ENCODE results near the gene NOL9.

GRCh38 chr1:6582370-6582769 is 28.1 kb upstream of the NOL9 start:
- TF ChIP-seq JUNB (IDR thresholded peaks at IDR 0.05) (no peak), TCF7 (IDR thresholded peaks at IDR 0.05; ENCODE audit: borderline replicate concordance) (no peak), CTCF (IDR thresholded peaks at IDR 0.05 in 2 of 3, conservative IDR thresholded peaks at IDR 0.05 in 1 of 3; ENCODE audit: control insufficient read depth in 2 of 3, extremely low read depth in 1 of 3, insufficient read depth in 1 of 3, low read depth in 3 of 3, low read length in 3 of 3) (no peak), RAD21 (IDR thresholded peaks at IDR 0.05; ENCODE audit: insufficient read depth, low read depth, low read length) (no peak), EP300 (IDR thresholded peaks at IDR 0.05; ENCODE audit: borderline replicate concordance in 1 of 2, control insufficient read depth in 1 of 2, low read depth in 2 of 2, low read length in 2 of 2) (no peak), NR2C1 (IDR thresholded peaks at IDR 0.05) (no peak), NFIC (IDR thresholded peaks at IDR 0.05; ENCODE audit: low read depth, low read length) (no peak), SIN3A (IDR thresholded peaks at IDR 0.05; ENCODE audit: low read depth, low read length) (peak; percentile 77; the same call in 1 of the 2 replicates), PAX5 (IDR thresholded peaks at IDR 0.05; ENCODE audit: borderline replicate concordance, low read depth, low read length) (no peak), NKRF (conservative IDR thresholded peaks at IDR 0.05) (peak; percentile 53; the same call in 1 of the 2 replicates), USF2 (IDR thresholded peaks at IDR 0.05; ENCODE audit: borderline replicate concordance, low read depth, low read length) (no peak), EZH2 (IDR thresholded peaks at IDR 0.05; ENCODE audit: borderline replicate concordance, control insufficient read depth, low read depth, low read length) (no peak), POLR2AphosphoS5 (IDR thresholded peaks at IDR 0.05; ENCODE audit: low read length) (no peak), NR2F1 (conservative IDR thresholded peaks at IDR 0.05) (0 out of 2 replicates have a peak, but pooled peaks have one; percentile 34)
